ENCODE data around the gene PSMA5.

DNA sequence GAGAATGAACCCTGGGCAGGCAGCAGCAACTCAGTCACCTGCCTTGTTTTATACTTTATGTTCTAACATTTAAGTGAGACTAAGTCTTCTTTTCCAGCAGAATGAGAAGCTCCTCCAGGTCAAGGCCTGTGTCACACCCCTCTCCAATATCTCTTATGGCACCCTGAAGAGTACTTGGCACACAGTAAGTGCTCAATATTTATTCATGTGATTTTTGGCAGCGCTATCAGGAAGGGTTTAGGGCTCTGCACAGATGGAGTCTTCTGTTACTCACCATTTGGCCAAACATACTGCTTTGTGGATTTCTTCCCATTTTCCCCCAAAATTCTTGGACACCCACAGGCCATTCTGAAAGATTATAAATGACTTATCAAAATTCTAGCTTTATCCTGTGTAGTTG lies 75.6 kb downstream of the PSMA5 start:
- TF ChIP-seq, protein P1, sequence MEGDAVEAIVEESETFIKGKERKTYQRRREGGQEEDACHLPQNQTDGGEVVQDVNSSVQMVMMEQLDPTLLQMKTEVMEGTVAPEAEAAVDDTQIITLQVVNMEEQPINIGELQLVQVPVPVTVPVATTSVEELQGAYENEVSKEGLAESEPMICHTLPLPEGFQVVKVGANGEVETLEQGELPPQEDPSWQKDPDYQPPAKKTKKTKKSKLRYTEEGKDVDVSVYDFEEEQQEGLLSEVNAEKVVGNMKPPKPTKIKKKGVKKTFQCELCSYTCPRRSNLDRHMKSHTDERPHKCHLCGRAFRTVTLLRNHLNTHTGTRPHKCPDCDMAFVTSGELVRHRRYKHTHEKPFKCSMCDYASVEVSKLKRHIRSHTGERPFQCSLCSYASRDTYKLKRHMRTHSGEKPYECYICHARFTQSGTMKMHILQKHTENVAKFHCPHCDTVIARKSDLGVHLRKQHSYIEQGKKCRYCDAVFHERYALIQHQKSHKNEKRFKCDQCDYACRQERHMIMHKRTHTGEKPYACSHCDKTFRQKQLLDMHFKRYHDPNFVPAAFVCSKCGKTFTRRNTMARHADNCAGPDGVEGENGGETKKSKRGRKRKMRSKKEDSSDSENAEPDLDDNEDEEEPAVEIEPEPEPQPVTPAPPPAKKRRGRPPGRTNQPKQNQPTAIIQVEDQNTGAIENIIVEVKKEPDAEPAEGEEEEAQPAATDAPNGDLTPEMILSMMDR (conservative IDR thresholded peaks at IDR 0.05; ENCODE audit: low read length), result no peak
- no peak for TF ChIP-seq EZH2phosphoT487 (IDR thresholded peaks at IDR 0.05; ENCODE audit: borderline replicate concordance)

Data from Loucy (cell line).